HCT116 (cell line): ENCODE data around the gene PGGT1B. TPM values are rescaled to one million over a fixed set of nuclear protein-coding genes. Genes with fewer than 3 reads are reported as not detected.

Experiments
- ATAC-seq: fragments of 200-7000 bp; cut with Tn5 transposase; 2 replicates; pipeline ENCODE4 v1.9.1; 2020; ENCODE audit warnings: mild to moderate bottlenecking, moderate library complexity
- BruUV-seq: library from RNA; stranded (reverse); fragments of 400-500 nt; replicated peaks from 2 replicates; lab custom pipeline; 2021; lab: Mats Ljungman, UMichigan
- CTCF ChIA-PET: fragments of 300-600 bp; sonication (Branson Sonifier 250); formaldehyde crosslinking; loops from one replicate; lab custom pipeline; 2021; ENCODE audit warnings: antibody characterized with exemption; lab: Charles Lee
- POLR2A ChIA-PET: fragments of 300-600, 350-600 bp; sonication (Branson Sonifier 250); formaldehyde crosslinking; loops from one replicate; lab custom pipeline; 2021; ENCODE audit warnings: antibody characterized with exemption; lab: Charles Lee
- RAD21 ChIA-PET, 2 experiments: fragments of 300-600 bp; sonication (Branson Sonifier 250); formaldehyde crosslinking; loops; one replicate each; lab custom pipeline; 2023; ENCODE audit warnings: low total read pairs in 2 of 2; ENCODE audit not compliant: uncharacterized antibody in 2 of 2, unreplicated experiment in 2 of 2, low non-redundant PET in 1 of 2; lab: Charles Lee
- DNase-seq: peaks from one replicate; pipeline ENCODE4 v3.0.0-alpha.2; 2010; ENCODE audit warnings: low read depth, low spot score
- H2AFZ ChIP-seq: fragments of 200-600 bp; shearing (Covaris generic), sonication (generic); 2 replicates; pipeline ENCODE4 v1.6.1; 2017; ENCODE audit warnings: low read depth, mixed run types, mixed read lengths, antibody characterized with exemption, low read length; ENCODE audit not compliant: poor library complexity, severe bottlenecking
- H3K27ac ChIP-seq: 2 replicates; pipeline ENCODE4 v1.5.1; 2012; ENCODE audit warnings: low read depth, low read length
- H3K27me3 ChIP-seq: fragments of 200-600 bp; sonication (generic); 2 replicates; pipeline ENCODE4 v1.6.1; 2016; ENCODE audit warnings: mixed run types, low read length, mixed read lengths; ENCODE audit not compliant: insufficient read depth
- H3K36me3 ChIP-seq, 2 experiments: fragments of 200-500 bp in 1 of 2; fragments of 200-600 bp in 1 of 2; sonication (Bioruptor generic) in 1 of 2; sonication (generic) in 1 of 2; 2 replicates each; pipeline versions ENCODE4 v1.5.1 to v1.6.1; 2014 to 2016; ENCODE audit warnings: low read length in 2 of 2, inconsistent platforms in 1 of 2, mixed read lengths in 1 of 2, mixed run types in 1 of 2; ENCODE audit not compliant: insufficient read depth in 2 of 2, control insufficient read depth in 1 of 2
- H3K4me1 ChIP-seq, 2 experiments: fragments of 200-600 bp in 1 of 2; sonication (generic) in 1 of 2; 2 replicates each; pipeline versions ENCODE4 v1.5.1 to v1.6.1; 2012 to 2017; ENCODE audit warnings: low read length in 2 of 2, inconsistent platforms in 1 of 2, mild to moderate bottlenecking in 1 of 2, mixed read lengths in 1 of 2, mixed run types in 1 of 2, moderate library complexity in 1 of 2; ENCODE audit not compliant: insufficient read depth in 2 of 2, control insufficient read depth in 1 of 2
- H3K4me2 ChIP-seq: fragments of 200-600 bp; sonication (generic); 2 replicates; pipeline ENCODE4 v1.6.1; 2017; ENCODE audit warnings: mixed run types, low read length, mixed read lengths
- H3K4me3 ChIP-seq, 2 experiments: fragments of 200-600 bp in 1 of 2; sonication (generic) in 1 of 2; replicated peaks in 1 of 2; 2 replicates each; pipeline ENCODE4 v1.5.1; 2011 to 2016; ENCODE audit warnings: low read length in 2 of 2, control low read depth in 1 of 2, low read depth in 1 of 2, mild to moderate bottlenecking in 1 of 2, mixed read lengths in 1 of 2, mixed run types in 1 of 2
- H3K79me2 ChIP-seq: fragments of 200-600 bp; sonication (generic); 2 replicates; pipeline ENCODE4 v1.6.1; 2017; ENCODE audit warnings: mild to moderate bottlenecking, mixed run types, low read length, moderate library complexity, mixed read lengths; ENCODE audit not compliant: insufficient read depth
- H3K9ac ChIP-seq: fragments of 200-600 bp; sonication (generic); 2 replicates; pipeline ENCODE4 v1.6.1; 2016; ENCODE audit warnings: low read length, mixed read lengths
- H3K9me2 ChIP-seq: fragments of 200-600 bp; sonication (generic), shearing (Covaris generic); 2 replicates; pipeline ENCODE4 v1.6.1; 2017; ENCODE audit warnings: mixed run types, mild to moderate bottlenecking, moderate library complexity; ENCODE audit not compliant: insufficient read depth
- H3K9me3 ChIP-seq, 2 experiments: fragments of 200-500 bp in 1 of 2; fragments of 200-600 bp in 1 of 2; sonication (Bioruptor generic) in 1 of 2; sonication (generic) in 1 of 2; 2 replicates each; pipeline ENCODE4 v1.6.1; 2014 to 2017; ENCODE audit warnings: low read length in 2 of 2, mixed read lengths in 2 of 2, inconsistent platforms in 1 of 2, low read depth in 1 of 2, mild to moderate bottlenecking in 1 of 2, mixed run types in 1 of 2, moderate library complexity in 1 of 2; ENCODE audit not compliant: control insufficient read depth in 1 of 2, insufficient read depth in 1 of 2
- H4K20me1 ChIP-seq: fragments of 200-600 bp; sonication (generic), shearing (Covaris generic); 2 replicates; pipeline ENCODE4 v1.6.1; 2017; ENCODE audit warnings: mixed run types, mild to moderate bottlenecking, moderate library complexity; ENCODE audit not compliant: insufficient read depth
- CBX3 ChIP-seq: IDR thresholded peaks from 2 replicates; pipeline ENCODE4 v1.6.1; 2012; ENCODE audit warnings: low read depth
- CEBPB ChIP-seq: IDR thresholded peaks from 2 replicates; pipeline ENCODE4 v1.6.1; 2012; ENCODE audit warnings: low read depth
- ELF1 ChIP-seq: IDR thresholded peaks from 2 replicates; pipeline ENCODE4 v1.6.1; 2012; ENCODE audit warnings: low read depth, borderline replicate concordance
- EZH2 ChIP-seq: fragments of 200-600 bp; sonication (generic); IDR thresholded peaks from 2 replicates; pipeline ENCODE4 v1.6.1; 2017; ENCODE audit warnings: antibody characterized with exemption, mixed run types
- FOSL1 ChIP-seq: IDR thresholded peaks from 2 replicates; pipeline ENCODE4 v1.6.1; 2012; ENCODE audit warnings: low read depth
- JUND ChIP-seq: IDR thresholded peaks from 2 replicates; pipeline ENCODE4 v1.6.1; 2012
- RAD21 ChIP-seq: IDR thresholded peaks from 2 replicates; pipeline ENCODE4 v1.6.1; 2012; ENCODE audit warnings: low read depth, mild to moderate bottlenecking
- REST ChIP-seq: IDR thresholded peaks from 2 replicates; pipeline ENCODE4 v1.6.1; 2012; ENCODE audit warnings: low read depth
- SIN3A ChIP-seq: IDR thresholded peaks from 2 replicates; pipeline ENCODE4 v1.6.1; 2012; ENCODE audit warnings: low read depth
- SP1 ChIP-seq: IDR thresholded peaks from 2 replicates; pipeline ENCODE4 v1.6.1; 2012; ENCODE audit warnings: low read depth
- SRF ChIP-seq: IDR thresholded peaks from 2 replicates; pipeline ENCODE4 v1.6.1; 2012; ENCODE audit warnings: low read depth
- TCF7L2 ChIP-seq: IDR thresholded peaks from 2 replicates; pipeline ENCODE4 v1.7.0; 2011; ENCODE audit warnings: borderline replicate concordance, inconsistent platforms; ENCODE audit not compliant: insufficient read depth, insufficient read length; ENCODE audit errors: extremely low read depth
- ZBTB33 ChIP-seq: IDR thresholded peaks from 2 replicates; pipeline ENCODE4 v1.6.1; 2011; ENCODE audit warnings: mild to moderate bottlenecking, low read length, moderate library complexity; ENCODE audit not compliant: insufficient replicate concordance; ENCODE audit errors: extremely low read depth
- ZFX ChIP-seq: fragments of 450-650 bp; IDR thresholded peaks from 2 replicates; pipeline ENCODE4 v1.6.1; 2017
- ZNF274 ChIP-seq: fragments of 200-500 bp; sonication (Bioruptor generic); IDR thresholded peaks from 2 replicates; pipeline ENCODE4 v1.6.1; 2014; ENCODE audit warnings: mild to moderate bottlenecking, low read depth, low read length, inconsistent platforms
- intact Hi-C: fragments of 100-400 bp; cut with micrococcal nuclease; formaldehyde crosslinking; loops from 2 replicates; pipeline ENCODE4 v1.10.0; 2022
- total RNA-seq: library from RNA; stranded (reverse); gene quantifications from one replicate; pipeline ENCODE4 v1.2.1, GENCODE V29; 2021; ENCODE audit not compliant: unreplicated experiment
- TF ChIP-seq, protein P1 (sequence below): IDR thresholded peaks from 2 replicates; pipeline ENCODE4 v1.6.1; 2012
- TF ChIP-seq, protein P2 (sequence below): IDR thresholded peaks from 2 replicates; pipeline ENCODE4 v1.6.1; 2012

The PGGT1B gene
- total RNA-seq, 1 experiment from 2014 or later = 45.8 TPM

GRCh38 chr5:115179394-115180164 lies 83.1 kb downstream of the PGGT1B start (continued):
- TF ChIP-seq REST (no peak), CEBPB (no peak), JUND (no peak), SP1 (no peak), TCF7L2 (no peak)
- TF ChIP-seq, protein P1, sequence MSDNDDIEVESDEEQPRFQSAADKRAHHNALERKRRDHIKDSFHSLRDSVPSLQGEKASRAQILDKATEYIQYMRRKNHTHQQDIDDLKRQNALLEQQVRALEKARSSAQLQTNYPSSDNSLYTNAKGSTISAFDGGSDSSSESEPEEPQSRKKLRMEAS = no peak
- TF ChIP-seq, protein P2, sequence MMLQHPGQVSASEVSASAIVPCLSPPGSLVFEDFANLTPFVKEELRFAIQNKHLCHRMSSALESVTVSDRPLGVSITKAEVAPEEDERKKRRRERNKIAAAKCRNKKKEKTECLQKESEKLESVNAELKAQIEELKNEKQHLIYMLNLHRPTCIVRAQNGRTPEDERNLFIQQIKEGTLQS = no peak

- intact Hi-C loops = no loop called here
- Histone ChIP-seq H3K4me3 (no peak overlapping the region), H3K4me2 (no peak overlapping the region), H4K20me1 (no peaks in the 10 kb centered on the region), H3K9ac (no peak overlapping the region), H3K27me3 (no peaks in the 10 kb centered on the region), H3K27ac (no peak overlapping the region), H2AFZ (no peak overlapping the region), H3K9me2 (no peaks in the 10 kb centered on the region), H3K36me3 (no peaks in the 10 kb centered on the region), H3K4me1 (no peaks in the 10 kb centered on the region), H3K9me3 (no peaks in the 10 kb centered on the region), H3K79me2 (no peaks in the 10 kb centered on the region)
- ATAC-seq = no peak
- ChIA-PET CTCF (no interaction called here), RAD21 (no interaction called here), POLR2A (no interaction called here)
- no TSS peak for BruUV-seq
- no peak for DNase-seq
- TF ChIP-seq ZNF274 = no peak
- no peak for TF ChIP-seq ZFX
- TF ChIP-seq SIN3A = no peak
- no peak for TF ChIP-seq RAD21
- TF ChIP-seq, protein P2 = no peak
- no peak for TF ChIP-seq ELF1
- TF ChIP-seq SP1 = no peak
- no peak for TF ChIP-seq FOSL1
- no peak for TF ChIP-seq SRF
- TF ChIP-seq EZH2 = no peak
- TF ChIP-seq CBX3 = no peak
- TF ChIP-seq ZBTB33 = no peak
- TF ChIP-seq JUND = no peak
- TF ChIP-seq CEBPB = no peak
Measured at GRCh38 chr5:115179030-115179393, 83.7 kb downstream of the PGGT1B start.
